Activated CD4-positive, alpha-beta T cell treated with anti-CD3 and anti-CD28 coated beads, Interleukin-2, Interleukin-4, amounts not matched to agents 100 ng/mL and 50 ng/mL, durations not matched to agents 16 hours and 8 hours (primary cell): ENCODE data around the gene MED9.
A peak's percentile ranks its signal among the peaks of the same experiment; 100 is the strongest.
"Not testable (repeated sequence)": the region's sequence is repeated elsewhere in the genome, so short reads cannot be mapped to it uniquely, and the experiment has no call there.

ENCODE experiments used
- DNase-seq: peaks from one replicate; pipeline ENCODE4 v3.0.0-alpha.2; 2020; ENCODE audit warnings: low spot score

Gene MED9

GRCh38 chr17:17455173-17455572, 21.6 kb upstream of the MED9 start:
- no peak for DNase-seq

GRCh38 chr17:17456251-17456650, 20.5 kb upstream of the MED9 start:
- DNase-seq: no peak

DNA sequence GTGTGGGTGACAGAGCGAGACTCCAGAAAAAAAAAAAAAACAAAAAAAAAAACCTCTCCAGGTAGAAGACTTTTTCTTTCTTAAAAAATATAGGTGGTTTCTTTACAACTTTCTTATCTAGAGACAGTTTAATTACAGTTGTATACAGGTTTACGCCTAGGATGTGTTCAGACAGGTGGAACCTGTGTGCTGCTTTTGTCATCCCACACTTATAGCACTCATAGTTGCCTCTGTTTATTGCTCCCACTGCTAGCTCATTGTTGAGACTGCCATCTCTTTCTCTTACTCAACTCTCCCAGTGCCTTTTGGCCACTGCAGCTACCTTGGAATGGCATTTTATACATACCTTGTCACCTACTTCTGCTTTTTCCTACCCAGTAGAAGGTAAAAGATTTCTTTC, 19.1 kb upstream of the MED9 start:
- DNase-seq: no peak

- DNase-seq: no peak
Observed at GRCh38 chr17:17460038-17460437, 16.8 kb upstream of the MED9 start.

GRCh38 chr17:17462048-17462824, 14.6 kb upstream of the MED9 start:
- no peak for DNase-seq

GRCh38 chr17:17463821-17464220, 13.0 kb upstream of the MED9 start:
- no peak for DNase-seq

- not testable (repeated sequence) for DNase-seq
Observed at GRCh38 chr17:17465878-17466277, 10.9 kb upstream of the MED9 start.

DNA sequence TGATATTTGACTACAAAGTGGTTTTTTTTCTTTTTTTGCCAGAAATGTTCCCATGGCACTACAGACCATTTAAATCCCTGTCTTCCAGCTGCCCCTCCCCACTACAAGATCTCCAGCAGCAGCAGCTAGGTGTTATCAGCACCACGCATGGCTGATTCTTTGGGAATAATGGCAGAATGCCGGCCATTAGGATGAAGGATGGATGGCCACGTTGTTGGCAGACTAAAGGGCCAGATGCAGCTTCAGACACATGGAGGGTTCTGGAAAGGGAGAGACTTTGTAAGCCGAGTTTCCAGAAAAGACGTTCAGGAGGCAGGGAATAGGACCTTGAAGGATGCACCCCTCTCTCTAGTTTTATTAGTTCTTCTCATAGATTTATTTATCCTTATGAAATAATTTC, 10.3 kb upstream of the MED9 start:
- no peak for DNase-seq

- DNase-seq: no peak
Observed at GRCh38 chr17:17467016-17467415, 9.8 kb upstream of the MED9 start.

DNA sequence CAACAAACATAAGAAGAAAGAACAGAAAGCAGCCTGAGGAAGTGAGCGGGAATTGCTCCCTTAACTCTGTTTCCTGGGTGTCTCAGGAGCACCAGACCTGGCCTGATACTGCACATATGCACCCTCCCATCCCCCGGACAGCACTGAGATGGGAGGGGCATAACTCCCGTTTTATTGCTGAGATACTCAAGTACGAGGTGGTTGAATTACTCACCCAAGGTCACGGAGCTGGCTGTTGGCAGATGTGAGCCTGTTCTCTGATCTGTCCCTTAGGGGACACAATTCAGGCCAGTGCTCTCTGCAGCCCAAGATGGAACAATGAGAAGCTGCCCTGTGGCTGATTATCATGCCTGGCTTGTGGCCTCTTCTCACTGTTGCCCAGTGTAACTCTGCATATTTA, 9.1 kb upstream of the MED9 start:
- DNase-seq: no peak

- no peak for DNase-seq
Observed at GRCh38 chr17:17468217-17469010, 8.4 kb upstream of the MED9 start.

GRCh38 chr17:17469358-17469757, 7.4 kb upstream of the MED9 start:
- no peak for DNase-seq

DNA sequence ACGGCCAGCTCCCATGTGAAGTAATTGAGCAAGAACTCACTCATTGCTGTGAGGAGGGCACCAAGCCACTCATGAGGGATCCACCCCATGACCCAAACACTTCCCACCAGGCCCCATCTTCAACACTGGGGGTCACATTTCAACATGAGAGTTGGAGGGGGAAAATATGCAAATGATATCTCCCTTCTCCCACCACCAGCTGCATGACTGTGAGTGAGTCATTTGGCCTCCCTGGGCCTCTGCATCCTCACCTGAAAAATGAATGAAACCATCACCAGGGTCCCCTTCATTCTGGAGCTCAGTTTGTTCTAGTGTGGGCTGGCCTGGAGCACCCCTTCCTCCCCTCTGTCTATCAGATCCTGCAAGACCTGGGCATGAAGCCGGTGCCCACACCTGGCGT, 6.8 kb upstream of the MED9 start:
- DNase-seq: no peak

- DNase-seq: no peak
Observed at GRCh38 chr17:17472333-17472920, 4.4 kb upstream of the MED9 start.

GRCh38 chr17:17474341-17474740, 2.5 kb upstream of the MED9 start:
- no peak for DNase-seq

GRCh38 chr17:17479209-17479608, 2.4 kb downstream of the MED9 start:
- DNase-seq: no peak

GRCh38 chr17:17480593-17481148, 3.9 kb downstream of the MED9 start:
- DNase-seq: no peak

GRCh38 chr17:17481860-17482259, 5.1 kb downstream of the MED9 start:
- no peak for DNase-seq

DNA sequence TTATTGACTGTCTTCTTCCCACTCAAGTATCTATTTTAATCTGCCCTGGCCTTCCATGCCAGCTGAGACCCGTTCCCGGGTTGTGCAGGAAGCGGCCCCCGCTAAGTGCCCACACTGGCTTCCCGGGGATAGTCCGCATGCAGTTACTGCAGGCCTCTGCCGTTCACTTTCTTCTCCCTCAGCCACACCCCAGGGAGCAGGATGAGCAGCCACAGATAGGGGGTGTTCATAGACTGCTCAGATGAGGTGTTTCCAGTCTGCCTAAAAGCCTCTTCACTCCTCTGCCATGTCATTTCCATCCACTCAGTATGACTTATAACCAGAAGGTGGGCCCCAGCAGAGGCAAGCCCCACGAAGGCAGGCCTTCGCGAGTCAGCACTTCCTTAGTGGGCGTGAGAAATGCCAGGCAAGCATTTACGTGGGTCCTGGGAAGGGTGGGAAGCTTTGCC, 7.7 kb downstream of the MED9 start:
- peak; percentile 74 for DNase-seq

- no peak for DNase-seq
Observed at GRCh38 chr17:17485420-17485819, 8.6 kb downstream of the MED9 start.

DNA sequence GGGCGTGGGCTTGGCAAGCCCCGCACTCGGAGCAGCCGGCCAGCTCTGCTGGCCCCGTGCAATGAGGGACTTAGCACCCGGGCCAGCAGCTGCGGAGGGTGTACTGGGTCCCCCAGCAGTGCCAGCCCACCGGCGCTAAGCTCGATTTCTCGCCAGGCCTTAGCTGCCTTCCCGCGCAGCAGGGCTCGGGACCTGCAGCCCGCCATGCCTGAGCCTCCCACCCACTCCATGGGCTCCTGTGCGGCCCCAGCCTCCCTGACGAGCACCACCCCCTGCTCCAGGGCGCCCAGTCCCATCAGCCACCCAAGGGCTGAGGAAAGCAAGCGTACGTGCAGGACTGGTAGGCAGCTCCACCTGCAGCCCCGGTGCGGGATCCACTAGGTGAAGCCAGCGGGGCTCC, 9.6 kb downstream of the MED9 start:
- DNase-seq: not testable (repeated sequence)

DNA sequence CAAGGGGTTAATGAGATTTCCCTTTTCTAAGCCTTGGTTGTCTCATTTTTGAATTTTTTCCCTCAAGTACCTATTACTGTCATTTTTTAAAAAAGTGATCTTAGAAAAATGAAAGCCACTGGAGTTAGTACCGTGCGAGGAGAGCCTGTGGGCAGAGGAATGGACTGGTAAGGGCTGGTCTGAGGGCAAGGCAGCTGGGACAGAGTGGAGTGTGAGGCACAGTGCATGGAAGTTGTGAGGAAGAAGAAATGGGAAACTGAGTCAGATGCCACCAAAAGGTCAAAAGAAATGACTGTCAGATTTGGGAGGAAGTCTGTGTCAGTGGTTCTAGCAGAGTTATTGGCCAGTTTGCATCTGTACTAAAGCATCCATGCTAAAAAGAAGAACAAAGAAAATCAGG, 11.2 kb downstream of the MED9 start:
- no peak for DNase-seq

- no peak for DNase-seq
Observed at GRCh38 chr17:17491031-17491471, 14.3 kb downstream of the MED9 start.
